ENCODE results near the gene MPND. TPM values are rescaled to one million over a fixed set of nuclear protein-coding genes. Genes with fewer than 3 reads are reported as not detected.

Gene MPND
- total RNA-seq, 2 donors from 2014 or later, result 6.2 to 7.3 TPM

- DNase-seq (ENCODE audit: low spot score), result peak; percentile 93
- Histone ChIP-seq H3K9me3 (no peaks in the 10 kb centered on the region), H3K27me3 (no peaks in the 10 kb centered on the region), H3K36me3 (no peaks in the 10 kb centered on the region), H3K4me1 (peaks cover 0 to 100% of the 10 kb centered on the region in 2 donors), H3K4me3 (peak overlapping the region in 1 of 2 donors; percentile 10), H3K27ac (peak overlapping the region; percentile 91 to 95)
- no peak for TF ChIP-seq CTCF (IDR thresholded peaks at IDR 0.05)
These were observed 31.3 kb downstream of the MPND start for GRCh38 chr19:4374498-4375163.

- Histone ChIP-seq H3K27ac (peak overlapping the region; percentile 91 to 95), H3K4me3 (no peak overlapping the region), H3K36me3 (no peaks in the 10 kb centered on the region), H3K9me3 (no peaks in the 10 kb centered on the region), H3K4me1 (peaks cover 0 to 100% of the 10 kb centered on the region in 2 donors), H3K27me3 (no peaks in the 10 kb centered on the region)
- TF ChIP-seq CTCF (IDR thresholded peaks at IDR 0.05), result peak; percentile 13 to 41
- no peak for DNase-seq (ENCODE audit: low spot score)
These were observed 32.0 kb downstream of the MPND start for GRCh38 chr19:4375164-4376027.

GRCh38 chr19:4376028-4376670, 32.8 kb downstream of the MPND start:
- no peak for TF ChIP-seq CTCF (IDR thresholded peaks at IDR 0.05)
- Histone ChIP-seq H3K27me3 (no peaks in the 10 kb centered on the region), H3K36me3 (no peaks in the 10 kb centered on the region), H3K4me1 (peaks cover 0 to 100% of the 10 kb centered on the region in 2 donors), H3K27ac (peak overlapping the region; percentile 91 to 95), H3K9me3 (no peaks in the 10 kb centered on the region), H3K4me3 (no peak overlapping the region)
- DNase-seq (ENCODE audit: low spot score), result no peak

- DNase-seq (ENCODE audit: low spot score), result no peak
- Histone ChIP-seq H3K27ac (peak overlapping the region; percentile 91 to 95), H3K4me1 (peaks cover 0 to 96% of the 10 kb centered on the region in 2 donors), H3K36me3 (no peaks in the 10 kb centered on the region), H3K27me3 (no peaks in the 10 kb centered on the region), H3K4me3 (no peak overlapping the region), H3K9me3 (no peaks in the 10 kb centered on the region)
- no peak for TF ChIP-seq CTCF (IDR thresholded peaks at IDR 0.05)
These were observed 33.3 kb downstream of the MPND start for GRCh38 chr19:4376671-4376990.

- Histone ChIP-seq H3K36me3 (no peaks in the 10 kb centered on the region), H3K27ac (peak overlapping the region; percentile 91 to 95), H3K9me3 (no peaks in the 10 kb centered on the region), H3K4me1 (peaks cover 0 to 90% of the 10 kb centered on the region in 2 donors), H3K27me3 (no peaks in the 10 kb centered on the region), H3K4me3 (no peak overlapping the region)
- no peak for TF ChIP-seq CTCF (IDR thresholded peaks at IDR 0.05)
- no peak for DNase-seq (ENCODE audit: low spot score)
These were observed 33.8 kb downstream of the MPND start for GRCh38 chr19:4376991-4377781.

Measured in right atrium auricular region (tissue), 2 donors.